NAMALWA (cell line): ENCODE data around the gene SPTY2D1.
"Not testable (repeated sequence)": the region's sequence is repeated elsewhere in the genome, so short reads cannot be mapped to it uniquely, and the experiment has no call there.

Experiments
- DNase-seq: peaks from one replicate; pipeline ENCODE4 v3.0.0-alpha.2; 2015; ENCODE audit warnings: low spot score

Gene SPTY2D1

GRCh38 chr11:18618342-18619025 is 15.7 kb downstream of the SPTY2D1 start:
- DNase-seq, result no peak

GRCh38 chr11:18617688-18618341 is 16.3 kb downstream of the SPTY2D1 start:
- DNase-seq, result no peak

- DNase-seq, result no peak
Observed at GRCh38 chr11:18615628-18616392, 18.3 kb downstream of the SPTY2D1 start.

GRCh38 chr11:18614667-18615066 is 19.5 kb downstream of the SPTY2D1 start:
- DNase-seq, result no peak

- DNase-seq, result no peak
Observed at GRCh38 chr11:18612394-18612793, 21.7 kb downstream of the SPTY2D1 start.

- no peak for DNase-seq
Observed at GRCh38 chr11:18611196-18611595, 22.9 kb downstream of the SPTY2D1 start.

GRCh38 chr11:18608376-18608775 is 25.8 kb downstream of the SPTY2D1 start:
- no peak for DNase-seq

- no peak for DNase-seq
Observed at GRCh38 chr11:18600915-18601569, 33.1 kb downstream of the SPTY2D1 start.

GRCh38 chr11:18599739-18600230 is 34.4 kb downstream of the SPTY2D1 start, which contains the start of gene MISFA:
TSS of gene MISFA (plus strand) at chr11:18599789. CDS start at chr11:18599929, 140 bp downstream.
- no peak for DNase-seq

GRCh38 chr11:18594999-18595749 is 39.0 kb downstream of the SPTY2D1 start:
- no peak for DNase-seq

- DNase-seq, result not testable (repeated sequence)
Observed at GRCh38 chr11:18594088-18594487, 40.1 kb downstream of the SPTY2D1 start.

- DNase-seq, result no peak
Observed at GRCh38 chr11:18590571-18590970, 43.6 kb downstream of the SPTY2D1 start.

GRCh38 chr11:18588297-18589252 is 45.6 kb downstream of the SPTY2D1 start, which contains the start of gene UEVLD:
TSS of gene UEVLD (minus strand) at chr11:18588734. CDS start at chr11:18588654, 80 bp downstream.
- no peak for DNase-seq

- no peak for DNase-seq
Observed at GRCh38 chr11:18581825-18582224, 52.3 kb downstream of the SPTY2D1 start.

GRCh38 chr11:18580113-18580766 is 53.9 kb downstream of the SPTY2D1 start:
- DNase-seq, result no peak

- DNase-seq, result no peak
Observed at GRCh38 chr11:18578975-18579598, 55.1 kb downstream of the SPTY2D1 start.

GRCh38 chr11:18575361-18575760 is 58.8 kb downstream of the SPTY2D1 start:
- DNase-seq, result no peak

GRCh38 chr11:18567081-18567480 is 67.1 kb downstream of the SPTY2D1 start:
- no peak for DNase-seq

GRCh38 chr11:18566406-18566805 is 67.7 kb downstream of the SPTY2D1 start:
- no peak for DNase-seq
